ENCODE data around the gene KCNJ1.
A peak's percentile ranks its signal among the peaks of the same experiment; 100 is the strongest.

Gene KCNJ1

DNA sequence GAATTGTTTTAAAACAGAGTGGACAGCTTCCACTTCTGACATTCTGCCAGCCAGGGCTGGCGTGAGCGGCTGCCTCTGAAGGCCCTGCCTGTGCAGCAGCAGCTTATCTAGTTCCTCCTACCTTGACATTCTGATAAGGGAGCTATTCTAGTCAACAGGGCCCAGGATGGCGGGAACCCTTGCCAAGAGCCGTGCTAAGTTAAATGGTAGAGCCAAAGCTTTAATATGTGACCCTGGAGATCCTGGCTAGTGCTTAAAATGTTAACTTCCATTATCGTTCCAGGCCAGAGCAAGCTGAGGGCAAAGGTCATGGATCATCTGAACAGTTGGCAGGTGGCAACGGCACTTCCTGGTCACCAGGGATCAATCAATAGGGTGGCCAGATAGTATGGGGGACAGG lies 27.6 kb upstream of the KCNJ1 start:
- H3K4me3 ChIP-seq (ENCODE audit: low read length), result no peak overlapping the region
- DNase-seq (ENCODE audit: low read depth), result no peak
- TF ChIP-seq, protein P1, sequence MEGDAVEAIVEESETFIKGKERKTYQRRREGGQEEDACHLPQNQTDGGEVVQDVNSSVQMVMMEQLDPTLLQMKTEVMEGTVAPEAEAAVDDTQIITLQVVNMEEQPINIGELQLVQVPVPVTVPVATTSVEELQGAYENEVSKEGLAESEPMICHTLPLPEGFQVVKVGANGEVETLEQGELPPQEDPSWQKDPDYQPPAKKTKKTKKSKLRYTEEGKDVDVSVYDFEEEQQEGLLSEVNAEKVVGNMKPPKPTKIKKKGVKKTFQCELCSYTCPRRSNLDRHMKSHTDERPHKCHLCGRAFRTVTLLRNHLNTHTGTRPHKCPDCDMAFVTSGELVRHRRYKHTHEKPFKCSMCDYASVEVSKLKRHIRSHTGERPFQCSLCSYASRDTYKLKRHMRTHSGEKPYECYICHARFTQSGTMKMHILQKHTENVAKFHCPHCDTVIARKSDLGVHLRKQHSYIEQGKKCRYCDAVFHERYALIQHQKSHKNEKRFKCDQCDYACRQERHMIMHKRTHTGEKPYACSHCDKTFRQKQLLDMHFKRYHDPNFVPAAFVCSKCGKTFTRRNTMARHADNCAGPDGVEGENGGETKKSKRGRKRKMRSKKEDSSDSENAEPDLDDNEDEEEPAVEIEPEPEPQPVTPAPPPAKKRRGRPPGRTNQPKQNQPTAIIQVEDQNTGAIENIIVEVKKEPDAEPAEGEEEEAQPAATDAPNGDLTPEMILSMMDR (IDR thresholded peaks at IDR 0.05; ENCODE audit: insufficient read depth, low read depth, low read length, missing control alignments), result no peak

DNA sequence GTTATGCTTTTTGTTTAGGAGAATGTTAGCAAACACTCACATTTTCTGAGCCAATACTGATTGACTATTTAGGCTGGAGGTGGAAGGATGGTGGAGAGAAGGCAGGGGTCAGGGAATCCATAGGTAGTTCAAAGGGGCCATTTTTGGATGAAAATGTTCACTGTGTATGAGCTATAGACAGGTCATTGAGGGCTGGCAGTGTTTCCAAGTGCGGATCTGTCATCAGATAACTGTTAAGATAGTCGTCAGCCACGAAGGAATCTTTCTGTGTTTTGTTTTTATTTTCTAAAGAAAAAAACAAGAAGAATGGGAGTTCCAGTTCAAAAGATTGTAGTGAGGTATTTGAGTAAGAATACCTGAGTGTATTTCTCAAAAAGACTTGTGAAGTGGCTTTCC lies 27.2 kb upstream of the KCNJ1 start:
- DNase-seq (ENCODE audit: low read depth), result no peak
- TF ChIP-seq, protein P1 (IDR thresholded peaks at IDR 0.05; ENCODE audit: insufficient read depth, low read depth, low read length, missing control alignments), result no peak
- no peak overlapping the region for H3K4me3 ChIP-seq (ENCODE audit: low read length)

DNA sequence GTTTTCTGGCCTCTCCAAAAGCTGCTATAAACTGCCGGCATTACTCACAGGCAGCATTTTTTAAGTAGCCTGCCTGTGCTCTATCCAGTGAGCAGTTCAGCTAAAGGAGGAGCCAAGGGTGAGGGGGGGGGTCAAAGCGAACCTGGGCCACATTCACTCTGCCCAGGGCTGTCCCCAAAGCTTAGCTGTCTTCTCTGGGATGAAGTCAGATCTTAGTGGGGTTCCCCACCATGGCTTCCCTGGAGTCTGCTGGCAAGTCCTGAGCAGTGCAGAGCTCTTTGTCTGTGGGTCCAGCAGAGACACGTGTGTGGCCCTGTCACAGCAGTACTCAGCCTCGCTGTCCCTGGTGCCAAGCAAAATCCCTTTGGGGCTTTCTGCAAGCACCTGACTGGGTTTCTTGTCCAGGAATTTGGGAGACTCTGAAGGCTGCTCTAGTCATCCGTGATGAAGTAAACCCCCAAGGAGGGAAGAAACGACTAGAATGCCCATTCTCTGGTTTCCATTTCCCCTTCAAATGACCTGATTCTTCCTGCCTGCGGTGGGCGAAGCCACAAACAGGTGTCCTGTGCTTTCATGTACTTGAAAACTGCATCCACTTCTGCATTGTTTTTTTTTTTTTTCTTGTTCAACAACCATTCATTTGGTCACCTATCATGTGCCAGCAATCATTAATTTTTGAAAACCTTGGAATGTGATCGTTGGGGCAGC lies 26.6 kb upstream of the KCNJ1 start:
- no peak for DNase-seq (ENCODE audit: low read depth)
- TF ChIP-seq, protein P1 (IDR thresholded peaks at IDR 0.05; ENCODE audit: insufficient read depth, low read depth, low read length, missing control alignments), result no peak
- H3K4me3 ChIP-seq (ENCODE audit: low read length), result no peak overlapping the region

DNA sequence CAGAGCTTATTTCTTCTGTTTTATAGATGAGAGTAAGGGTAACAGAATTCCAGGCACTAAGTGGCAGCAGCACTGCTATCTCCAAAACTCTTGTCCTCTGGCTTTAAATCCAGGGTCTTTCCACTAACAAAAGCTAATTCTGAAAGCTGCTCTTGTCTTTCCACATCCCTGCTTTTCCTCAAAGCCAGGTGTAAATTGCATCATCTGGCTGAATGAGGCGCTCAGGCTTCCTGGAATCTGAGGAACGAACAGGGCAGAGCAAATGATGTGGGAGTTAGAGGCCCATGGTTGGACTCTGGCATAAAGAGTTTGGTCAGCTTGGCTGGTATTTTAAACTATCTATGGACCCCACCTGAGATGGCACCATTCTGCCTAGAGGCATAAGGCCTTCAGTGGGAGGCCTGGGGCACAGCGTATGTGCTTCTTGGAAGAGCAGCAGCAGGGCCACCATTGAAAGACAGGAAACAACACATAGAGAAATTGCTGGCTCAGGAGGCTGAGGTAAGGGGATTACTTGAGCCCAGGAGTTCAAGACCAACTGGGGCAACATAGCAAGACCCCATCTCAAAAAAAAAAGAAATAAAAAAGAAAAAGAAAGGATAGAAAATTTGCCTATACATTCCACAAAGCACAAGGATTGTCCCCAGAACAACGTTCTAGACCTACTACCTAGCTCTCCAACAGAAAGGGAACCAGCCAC lies 25.9 kb upstream of the KCNJ1 start:
- peak; percentile 60 for DNase-seq (ENCODE audit: low read depth)
- H3K4me3 ChIP-seq (ENCODE audit: low read length), result no peak overlapping the region
- TF ChIP-seq, protein P1 (IDR thresholded peaks at IDR 0.05; ENCODE audit: insufficient read depth, low read depth, low read length, missing control alignments), result no peak

DNA sequence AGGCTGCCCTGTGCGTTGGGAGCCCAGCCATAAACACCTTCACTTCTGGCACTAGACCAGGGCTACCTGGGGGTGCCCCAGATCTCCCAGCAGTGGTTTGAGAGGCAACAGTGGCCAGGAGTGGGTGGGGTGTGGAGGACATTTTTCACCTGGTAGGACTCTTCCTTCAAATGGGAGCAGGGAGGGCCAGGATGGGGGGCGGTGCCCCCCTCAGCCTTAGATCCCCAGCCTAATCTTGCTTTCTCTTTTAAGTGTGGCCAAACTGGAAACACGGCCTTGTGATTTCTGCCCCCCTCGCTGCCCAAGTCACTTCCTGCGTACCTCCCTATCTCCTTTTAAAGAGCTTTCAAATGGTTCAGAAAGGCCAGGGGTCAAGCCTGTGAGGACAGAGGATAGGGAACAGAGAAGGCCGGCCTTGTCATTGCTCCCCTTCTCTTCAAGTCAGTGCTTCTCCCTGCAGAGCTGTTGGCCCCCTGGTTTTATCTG lies 24.9 kb upstream of the KCNJ1 start:
- TF ChIP-seq, protein P1 (IDR thresholded peaks at IDR 0.05; ENCODE audit: insufficient read depth, low read depth, low read length, missing control alignments), result no peak
- peak overlapping the region; percentile 53 for H3K4me3 ChIP-seq (ENCODE audit: low read length)
- no peak for DNase-seq (ENCODE audit: low read depth)

DNA sequence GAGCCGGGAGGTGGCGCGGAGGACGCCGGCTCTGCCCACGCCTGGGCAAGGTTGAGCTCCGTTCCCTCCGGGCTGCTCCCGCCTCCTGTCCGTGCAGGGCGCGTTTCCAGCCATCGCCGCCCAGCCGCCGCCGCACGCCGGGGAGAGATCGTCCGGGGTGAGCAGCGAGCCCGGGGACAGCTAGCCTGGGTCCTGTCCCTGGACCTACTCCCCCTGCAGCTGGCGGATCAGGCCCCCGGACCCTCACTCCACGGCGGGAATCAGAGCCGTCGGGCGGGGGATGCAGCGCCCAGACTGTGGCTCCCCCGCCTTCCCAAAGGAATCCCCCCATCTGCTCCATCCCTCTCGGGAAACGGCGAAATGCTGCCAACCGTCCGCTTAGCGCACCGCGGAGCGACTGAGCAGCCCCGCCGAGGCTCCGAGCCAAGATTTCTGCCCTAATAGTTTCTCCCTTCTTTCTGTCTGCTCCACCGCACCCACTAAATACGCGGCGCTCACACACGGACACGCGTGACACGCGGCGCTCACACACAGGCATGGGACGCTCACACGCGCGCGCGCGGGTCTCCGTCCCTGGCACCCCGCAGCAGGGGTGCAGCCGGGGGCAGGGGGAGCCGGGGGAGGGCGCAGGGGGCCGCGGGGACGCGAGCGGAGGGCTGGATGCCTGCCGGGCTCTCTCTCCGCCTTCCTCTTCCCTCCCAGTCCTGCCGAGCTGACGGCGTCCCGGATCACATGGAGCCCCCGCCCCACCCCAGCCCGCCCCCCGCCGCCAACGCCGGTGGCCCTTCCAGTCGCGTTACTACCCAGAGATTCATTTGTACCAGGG lies 23.7 kb upstream of the KCNJ1 start, which contains the start of gene KCNJ5:
Gene KCNJ5 (plus strand): TSS at position 814 of the 826 bp plus-strand sequence. CDS start 19,918 bp downstream, outside the sequence.
- TF ChIP-seq, protein P1 (IDR thresholded peaks at IDR 0.05; ENCODE audit: insufficient read depth, low read depth, low read length, missing control alignments), result no peak
- DNase-seq (ENCODE audit: low read depth), result peak; percentile 40
- peak within 1 kb of the TSS; percentile 53 for H3K4me3 ChIP-seq (ENCODE audit: low read length)

Measured in epithelial cell of esophagus (primary cell).